ENCODE results near the gene SSTR5.
"Not testable (repeated sequence)": the region's sequence is repeated elsewhere in the genome, so short reads cannot be mapped to it uniquely, and the experiment has no call there.

SSTR5 gene

GRCh38 chr16:1080801-1081733 is 8.5 kb downstream of the SSTR5 start:
- CTCF ChIA-PET = no interaction called here
- Mint-ChIP-seq H3K4me3 (no peak overlapping the region), H3K4me1 (no peaks in the 10 kb centered on the region), H3K27me3 (peaks cover 32% of the 10 kb centered on the region), H3K9me3 (peaks cover 18% of the 10 kb centered on the region), H3K36me3 (no peaks in the 10 kb centered on the region), H3K27ac (no peak overlapping the region)
- no peak for DNase-seq

GRCh38 chr16:1081734-1082265 is 9.3 kb downstream of the SSTR5 start:
- Mint-ChIP-seq H3K36me3 (no peaks in the 10 kb centered on the region), H3K4me1 (no peaks in the 10 kb centered on the region), H3K4me3 (no peak overlapping the region), H3K9me3 (peaks cover 18% of the 10 kb centered on the region), H3K27ac (no peak overlapping the region), H3K27me3 (peaks cover 28% of the 10 kb centered on the region)
- CTCF ChIA-PET = no interaction called here
- no peak for DNase-seq

- Mint-ChIP-seq H3K27ac (no peak overlapping the region), H3K9me3 (peaks cover 18% of the 10 kb centered on the region), H3K4me1 (no peaks in the 10 kb centered on the region), H3K27me3 (peaks cover 24% of the 10 kb centered on the region), H3K4me3 (no peak overlapping the region), H3K36me3 (no peaks in the 10 kb centered on the region)
- DNase-seq = no peak
- CTCF ChIA-PET = no interaction called here
Observed at GRCh38 chr16:1082266-1082951, 9.9 kb downstream of the SSTR5 start.

- H3K36me3 Mint-ChIP-seq = no peaks in the 10 kb centered on the region
- peaks cover 18% of the 10 kb centered on the region for H3K9me3 Mint-ChIP-seq
- no peak overlapping the region for H3K27ac Mint-ChIP-seq
- H3K4me3 Mint-ChIP-seq = no peak overlapping the region
- peaks cover 24% of the 10 kb centered on the region for H3K27me3 Mint-ChIP-seq
- no peak for DNase-seq
- CTCF ChIA-PET = no interaction called here
- H3K4me1 Mint-ChIP-seq = no peaks in the 10 kb centered on the region
Observed at GRCh38 chr16:1082952-1083675, 10.6 kb downstream of the SSTR5 start.

- H3K36me3 Mint-ChIP-seq = no peaks in the 10 kb centered on the region
- no peak for DNase-seq
- H3K4me3 Mint-ChIP-seq = no peak overlapping the region
- CTCF ChIA-PET = no interaction called here
- H3K9me3 Mint-ChIP-seq = peaks cover 18% of the 10 kb centered on the region
- H3K4me1 Mint-ChIP-seq = no peaks in the 10 kb centered on the region
- no peak overlapping the region for H3K27ac Mint-ChIP-seq
- H3K27me3 Mint-ChIP-seq = peaks cover 28% of the 10 kb centered on the region
Observed at GRCh38 chr16:1084971-1085370, 12.4 kb downstream of the SSTR5 start.

- H3K27ac Mint-ChIP-seq, H3K36me3 Mint-ChIP-seq, H3K4me3 Mint-ChIP-seq, H3K4me1 Mint-ChIP-seq, DNase-seq, CTCF ChIA-PET: not testable (repeated sequence)
- Mint-ChIP-seq H3K9me3 (peaks cover 18% of the 10 kb centered on the region), H3K27me3 (peaks cover 23% of the 10 kb centered on the region)
Observed at GRCh38 chr16:1086443-1086842, 13.9 kb downstream of the SSTR5 start.

- DNase-seq = no peak
- CTCF ChIA-PET = no interaction called here
- Mint-ChIP-seq H3K9me3 (peaks cover 27% of the 10 kb centered on the region), H3K4me1 (no peaks in the 10 kb centered on the region), H3K27me3 (peaks cover 15% of the 10 kb centered on the region), H3K27ac (no peak overlapping the region), H3K4me3 (no peak overlapping the region), H3K36me3 (peaks cover 5% of the 10 kb centered on the region)
Observed at GRCh38 chr16:1088295-1089170, 16.0 kb downstream of the SSTR5 start.

GRCh38 chr16:1089439-1089821 is 16.9 kb downstream of the SSTR5 start:
- Mint-ChIP-seq H3K27ac (no peak overlapping the region), H3K36me3 (peaks cover 6% of the 10 kb centered on the region), H3K9me3 (peaks cover 22% of the 10 kb centered on the region), H3K4me1 (no peaks in the 10 kb centered on the region), H3K4me3 (no peak overlapping the region), H3K27me3 (peaks cover 21% of the 10 kb centered on the region)
- CTCF ChIA-PET = no interaction called here
- no peak for DNase-seq

GRCh38 chr16:1089822-1090619 is 17.5 kb downstream of the SSTR5 start:
- Mint-ChIP-seq H3K36me3 (peaks cover 6% of the 10 kb centered on the region), H3K27ac (no peak overlapping the region), H3K4me1 (no peaks in the 10 kb centered on the region), H3K4me3 (no peak overlapping the region), H3K9me3 (peaks cover 19% of the 10 kb centered on the region), H3K27me3 (peaks cover 21% of the 10 kb centered on the region)
- CTCF ChIA-PET = no interaction called here
- DNase-seq = no peak

GRCh38 chr16:1090620-1091587 is 18.4 kb downstream of the SSTR5 start:
- DNase-seq = no peak
- Mint-ChIP-seq H3K9me3 (peaks cover 11% of the 10 kb centered on the region), H3K4me1 (no peaks in the 10 kb centered on the region), H3K36me3 (peaks cover 6% of the 10 kb centered on the region), H3K4me3 (no peak overlapping the region), H3K27ac (no peak overlapping the region), H3K27me3 (peaks cover 21% of the 10 kb centered on the region)
- CTCF ChIA-PET = no interaction called here

GRCh38 chr16:1091992-1092552 is 19.5 kb downstream of the SSTR5 start:
- peaks cover 6% of the 10 kb centered on the region for H3K36me3 Mint-ChIP-seq
- no peak overlapping the region for H3K4me3 Mint-ChIP-seq
- H3K4me1 Mint-ChIP-seq = no peaks in the 10 kb centered on the region
- H3K27ac Mint-ChIP-seq = no peak overlapping the region
- CTCF ChIA-PET = no interaction called here
- no peak for DNase-seq
- H3K27me3 Mint-ChIP-seq = peaks cover 21% of the 10 kb centered on the region
- H3K9me3 Mint-ChIP-seq = peaks cover 9% of the 10 kb centered on the region

GRCh38 chr16:1092685-1093283 is 20.2 kb downstream of the SSTR5 start:
- DNase-seq, CTCF ChIA-PET, H3K36me3 Mint-ChIP-seq: not testable (repeated sequence)

More at GRCh38 chr16:1092685-1093283, 20.2 kb downstream of the SSTR5 start:
- H3K4me3 Mint-ChIP-seq, H3K27ac Mint-ChIP-seq, H3K9me3 Mint-ChIP-seq, H3K4me1 Mint-ChIP-seq: not testable (repeated sequence)
- H3K27me3 Mint-ChIP-seq = peaks cover 21% of the 10 kb centered on the region

Measured in activated naive CD4-positive, alpha-beta T cell treated with anti-CD3 and anti-CD28 coated beads, Interleukin-2, amount 10 ng/mL, durations not matched to agents 7 days and 5 days (primary cell).